SIG-M5 (cell line): Measurements from ENCODE around the gene PGGHG.

Experiments used
- DNase-seq: peaks from one replicate; lab custom pipeline; 2025; lab: John Stamatoyannopoulos, UW

PGGHG gene

GRCh38 chr11:269146-269890 lies 19.6 kb upstream of the PGGHG start:
- DNase-seq = peak; percentile 95

- no peak for DNase-seq
Measured at GRCh38 chr11:270451-271318, 18.2 kb upstream of the PGGHG start.

- no peak for DNase-seq
Measured at GRCh38 chr11:271319-271715, 17.6 kb upstream of the PGGHG start.

GRCh38 chr11:272195-272930 lies 16.6 kb upstream of the PGGHG start:
- DNase-seq = no peak

- DNase-seq = no peak
Measured at GRCh38 chr11:272931-273198, 16.1 kb upstream of the PGGHG start.

- no peak for DNase-seq
Measured at GRCh38 chr11:276219-276618, 12.7 kb upstream of the PGGHG start.

- DNase-seq = no peak
Measured at GRCh38 chr11:278001-278951, 10.7 kb upstream of the PGGHG start, which contains the start of gene NLRP6. NLRP6 (plus strand) TSS chr11:278407; CDS start chr11:278570, 163 bp downstream.

GRCh38 chr11:279040-279965 lies 9.6 kb upstream of the PGGHG start:
- no peak for DNase-seq

GRCh38 chr11:279966-280705 lies 8.8 kb upstream of the PGGHG start:
- DNase-seq = no peak

GRCh38 chr11:280706-281485 lies 8.0 kb upstream of the PGGHG start:
- no peak for DNase-seq

- DNase-seq = no peak
Measured at GRCh38 chr11:281486-282161, 7.3 kb upstream of the PGGHG start.

GRCh38 chr11:282171-282570 lies 6.8 kb upstream of the PGGHG start:
- DNase-seq = no peak

GRCh38 chr11:282630-283360 lies 6.1 kb upstream of the PGGHG start:
- no peak for DNase-seq

GRCh38 chr11:283405-284104 lies 5.4 kb upstream of the PGGHG start:
- DNase-seq = no peak

GRCh38 chr11:284105-285020 lies 4.6 kb upstream of the PGGHG start:
- no peak for DNase-seq
